ENCODE data around the gene RBMS3. TPM values are rescaled to one million over a fixed set of nuclear protein-coding genes. Genes with fewer than 3 reads are reported as not detected.

Gene RBMS3
- total and polyA plus RNA-seq, 2 of the 13 experiments (the other 11 are each of a cell fraction or from before 2014, with no cell fraction given): not detected

DNA sequence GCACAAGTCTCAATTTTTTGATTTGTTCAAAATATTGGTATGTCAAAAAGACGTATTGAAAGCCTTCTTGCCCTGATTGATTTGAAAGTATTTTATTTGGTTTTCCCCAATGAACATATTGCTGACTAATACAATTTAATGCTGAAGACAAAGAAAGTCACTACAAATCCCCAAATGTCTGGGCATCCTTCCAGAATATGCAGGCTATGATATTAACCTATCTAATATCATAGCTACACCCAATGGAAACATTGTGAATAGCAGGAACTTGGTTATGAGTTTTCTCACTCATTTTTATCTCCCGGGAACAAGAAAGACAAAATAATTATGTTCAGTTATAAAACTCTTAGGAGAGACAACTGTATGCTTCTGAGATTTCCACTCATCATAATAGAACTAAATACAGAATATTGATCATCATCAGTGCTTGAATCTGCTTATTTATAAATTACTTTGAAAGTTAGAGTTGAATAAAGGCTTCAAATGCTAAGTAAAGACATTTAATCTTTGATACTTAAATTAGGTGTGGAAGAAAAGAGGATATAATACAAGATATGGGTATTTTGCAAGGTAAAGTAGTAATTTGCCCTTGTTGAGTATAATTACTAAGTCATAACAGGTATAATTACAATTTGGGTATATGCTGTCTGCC is 483.9 kb downstream of the RBMS3 start:
- Histone ChIP-seq H3K79me2 (ENCODE audit: insufficient read depth, low read length) (no peaks in the 10 kb centered on the region), H2AFZ (ENCODE audit: low read length) (no peak overlapping the region), H3K4me2 (ENCODE audit: low read depth, low read length) (no peak overlapping the region), H3K9ac (ENCODE audit: insufficient read depth, low read depth, low read length) (no peak overlapping the region), H3K27me3 (ENCODE audit: control insufficient read depth in 1 of 2, insufficient read depth in 2 of 2, low read length in 2 of 2) (no peaks in the 10 kb centered on the region), H4K20me1 (ENCODE audit: insufficient read depth, low read length) (no peaks in the 10 kb centered on the region), H3K4me1 (ENCODE audit: insufficient read depth, low read length) (no peaks in the 10 kb centered on the region), H3K36me3 (replicated peaks in 1 of 2; ENCODE audit: control insufficient read depth in 1 of 2, insufficient read depth in 2 of 2, low read length in 2 of 2) (no peaks in the 10 kb centered on the region), H3K27ac (ENCODE audit: extremely low read length, insufficient read depth, low read length) (no peak overlapping the region), H3K9me3 (ENCODE audit: low read length) (no peaks in the 10 kb centered on the region), H3K4me3 (replicated peaks in 1 of 3; ENCODE audit: insufficient read depth in 1 of 3, low read depth in 2 of 3, low read length in 3 of 3) (no peak overlapping the region)
- ChIA-PET CTCF (ENCODE audit: low intra/inter-chr PET ratio, low total read pairs) (no interaction called here), POLR2A (no interaction called here)
- DNase-seq (ENCODE audit: low spot score) (no peak), FAIRE-seq (no peak), ATAC-seq (no peak)
- in situ Hi-C loops (cut with HindIII; ENCODE audit: extremely low pct_ligation_motif_present, low pct_unique_long_range_greater_than_20kb) (no loop called here), intact Hi-C loops (cut with micrococcal nuclease; ENCODE audit: unreplicated experiment) (no loop called here)
- no peak for TF ChIP-seq EP300 (IDR thresholded peaks at IDR 0.05; ENCODE audit: low read depth in 2 of 2, low read length in 2 of 2)
- TF ChIP-seq EP300 (CRISPR knock-in tag; IDR thresholded peaks at IDR 0.05; ENCODE audit: borderline replicate concordance): no peak
- no peak for TF ChIP-seq SMAD1 (CRISPR knock-in tag; IDR thresholded peaks at IDR 0.05; ENCODE audit: borderline replicate concordance, low read depth)
- TF ChIP-seq, protein P1, sequence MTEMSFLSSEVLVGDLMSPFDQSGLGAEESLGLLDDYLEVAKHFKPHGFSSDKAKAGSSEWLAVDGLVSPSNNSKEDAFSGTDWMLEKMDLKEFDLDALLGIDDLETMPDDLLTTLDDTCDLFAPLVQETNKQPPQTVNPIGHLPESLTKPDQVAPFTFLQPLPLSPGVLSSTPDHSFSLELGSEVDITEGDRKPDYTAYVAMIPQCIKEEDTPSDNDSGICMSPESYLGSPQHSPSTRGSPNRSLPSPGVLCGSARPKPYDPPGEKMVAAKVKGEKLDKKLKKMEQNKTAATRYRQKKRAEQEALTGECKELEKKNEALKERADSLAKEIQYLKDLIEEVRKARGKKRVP (CRISPR knock-in tag; IDR thresholded peaks at IDR 0.05): no peak
- no peak for TF ChIP-seq SALL2 (CRISPR knock-in tag; IDR thresholded peaks at IDR 0.05)
- no peak for TF ChIP-seq MIXL1 (CRISPR knock-in tag; IDR thresholded peaks at IDR 0.05)
- TF ChIP-seq ZFP82 (CRISPR knock-in tag; IDR thresholded peaks at IDR 0.05; ENCODE audit: borderline replicate concordance): no peak
- TF ChIP-seq RBM22 (optimal IDR thresholded peaks at IDR 0.05; ENCODE audit: low read length): no peak
- no peak for TF ChIP-seq ZNF777 (CRISPR knock-in tag; IDR thresholded peaks at IDR 0.05)
- no peak for TF ChIP-seq RFX1 (IDR thresholded peaks at IDR 0.05)
- no peak for TF ChIP-seq ZNF224 (CRISPR knock-in tag; IDR thresholded peaks at IDR 0.05)
- TF ChIP-seq, protein P2, sequence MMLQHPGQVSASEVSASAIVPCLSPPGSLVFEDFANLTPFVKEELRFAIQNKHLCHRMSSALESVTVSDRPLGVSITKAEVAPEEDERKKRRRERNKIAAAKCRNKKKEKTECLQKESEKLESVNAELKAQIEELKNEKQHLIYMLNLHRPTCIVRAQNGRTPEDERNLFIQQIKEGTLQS (CRISPR knock-in tag; IDR thresholded peaks at IDR 0.05): no peak
- TF ChIP-seq SPEN (CRISPR knock-in tag; IDR thresholded peaks at IDR 0.05; ENCODE audit: low read depth): no peak
- no peak for TF ChIP-seq PTBP1 (IDR thresholded peaks at IDR 0.05; ENCODE audit: low read depth, low read length, poor library complexity, severe bottlenecking)
- peak; percentile 19; the same call in 1 of the 2 replicates for TF ChIP-seq STAG1 (CRISPR knock-in tag; IDR thresholded peaks at IDR 0.05)
- TF ChIP-seq, protein P3, sequence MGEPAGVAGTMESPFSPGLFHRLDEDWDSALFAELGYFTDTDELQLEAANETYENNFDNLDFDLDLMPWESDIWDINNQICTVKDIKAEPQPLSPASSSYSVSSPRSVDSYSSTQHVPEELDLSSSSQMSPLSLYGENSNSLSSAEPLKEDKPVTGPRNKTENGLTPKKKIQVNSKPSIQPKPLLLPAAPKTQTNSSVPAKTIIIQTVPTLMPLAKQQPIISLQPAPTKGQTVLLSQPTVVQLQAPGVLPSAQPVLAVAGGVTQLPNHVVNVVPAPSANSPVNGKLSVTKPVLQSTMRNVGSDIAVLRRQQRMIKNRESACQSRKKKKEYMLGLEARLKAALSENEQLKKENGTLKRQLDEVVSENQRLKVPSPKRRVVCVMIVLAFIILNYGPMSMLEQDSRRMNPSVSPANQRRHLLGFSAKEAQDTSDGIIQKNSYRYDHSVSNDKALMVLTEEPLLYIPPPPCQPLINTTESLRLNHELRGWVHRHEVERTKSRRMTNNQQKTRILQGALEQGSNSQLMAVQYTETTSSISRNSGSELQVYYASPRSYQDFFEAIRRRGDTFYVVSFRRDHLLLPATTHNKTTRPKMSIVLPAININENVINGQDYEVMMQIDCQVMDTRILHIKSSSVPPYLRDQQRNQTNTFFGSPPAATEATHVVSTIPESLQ (CRISPR knock-in tag; conservative IDR thresholded peaks at IDR 0.05): no peak
- no peak for TF ChIP-seq ZFP36L1 (CRISPR knock-in tag; IDR thresholded peaks at IDR 0.05)
- no peak for TF ChIP-seq TEAD2 (CRISPR knock-in tag; IDR thresholded peaks at IDR 0.05)
- TF ChIP-seq SIX1 (CRISPR knock-in tag; IDR thresholded peaks at IDR 0.05; ENCODE audit: borderline replicate concordance): no peak
- TF ChIP-seq MAFK (conservative IDR thresholded peaks at IDR 0.05 in 1 of 2, IDR thresholded peaks at IDR 0.05 in 1 of 2; ENCODE audit: low read length in 2 of 2): peak; percentile 82 to 91
- peak; percentile 84 for TF ChIP-seq MAFF (IDR thresholded peaks at IDR 0.05; ENCODE audit: low read depth, low read length)
- no peak for TF ChIP-seq ZNF256 (CRISPR knock-in tag; conservative IDR thresholded peaks at IDR 0.05)
- WGBS (ENCODE audit: low lambda C conversion rate): 5% methylated on average over 2 of the region's 2 CpGs
- no TSS peak for BruUV-seq (replicated peaks)
